ENCODE measurements around the gene ODF4. TPM values are rescaled to one million over a fixed set of nuclear protein-coding genes. Genes with fewer than 3 reads are reported as not detected.
"Not testable (repeated sequence)": the region's sequence is repeated elsewhere in the genome, so short reads cannot be mapped to it uniquely, and the experiment has no call there.

ODF4 gene
- total and polyA plus RNA-seq, 4 donors = not detected

DNA sequence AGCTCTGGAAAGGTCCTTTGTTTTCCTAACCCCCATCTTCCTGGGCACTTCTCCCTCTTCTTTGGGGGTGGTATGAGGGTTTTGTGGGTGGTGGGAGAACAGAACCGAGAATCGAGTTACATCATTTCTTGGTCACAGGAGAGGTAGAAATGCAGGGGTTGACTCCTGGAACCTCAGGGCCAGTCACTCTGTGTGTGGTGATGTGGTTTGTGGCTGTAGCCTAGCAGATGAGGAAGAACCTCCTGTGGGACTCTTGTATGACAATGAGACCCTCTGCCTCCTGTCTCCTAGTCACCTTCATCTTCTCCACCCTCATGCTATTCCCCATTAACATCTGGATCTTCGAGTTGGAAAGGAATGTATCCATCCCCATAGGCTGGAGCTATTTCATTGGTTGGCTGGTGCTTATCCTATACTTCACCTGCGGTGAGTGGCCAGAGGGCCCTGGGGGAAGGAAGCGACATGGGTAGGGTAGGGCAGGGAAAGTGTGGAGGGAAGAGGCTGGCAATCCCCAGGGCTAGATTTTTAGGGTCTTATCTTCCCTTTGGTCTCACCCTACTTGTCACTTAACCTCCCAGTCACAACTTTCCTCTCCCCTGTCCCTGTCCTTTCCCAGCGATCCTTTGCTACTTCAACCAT is 5.5 kb downstream of the ODF4 start:
- peaks cover 20% of the 10 kb centered on the region for H3K27me3 ChIP-seq (ENCODE audit: control insufficient read depth, insufficient read depth, low read length)
- H3K27ac ChIP-seq (ENCODE audit: low read depth, low read length) = no peak overlapping the region
- H3K4me3 ChIP-seq (ENCODE audit: low read depth, low read length) = no peak overlapping the region
- WGBS (ENCODE audit: insufficient coverage) = 83% methylated on average over 3 of the region's 6 CpGs
- no peaks in the 10 kb centered on the region for H3K36me3 ChIP-seq (ENCODE audit: control insufficient read depth, insufficient read depth, low read length)
- H3K9me3 ChIP-seq (ENCODE audit: control insufficient read depth, insufficient read depth, low read length) = no peaks in the 10 kb centered on the region
- no peak for DNase-seq (ENCODE audit: low read depth in 4 of 6, low spot score in 6 of 6)
- H3K4me1 ChIP-seq (ENCODE audit: control insufficient read depth, insufficient read depth, low read length) = no peaks in the 10 kb centered on the region

DNA sequence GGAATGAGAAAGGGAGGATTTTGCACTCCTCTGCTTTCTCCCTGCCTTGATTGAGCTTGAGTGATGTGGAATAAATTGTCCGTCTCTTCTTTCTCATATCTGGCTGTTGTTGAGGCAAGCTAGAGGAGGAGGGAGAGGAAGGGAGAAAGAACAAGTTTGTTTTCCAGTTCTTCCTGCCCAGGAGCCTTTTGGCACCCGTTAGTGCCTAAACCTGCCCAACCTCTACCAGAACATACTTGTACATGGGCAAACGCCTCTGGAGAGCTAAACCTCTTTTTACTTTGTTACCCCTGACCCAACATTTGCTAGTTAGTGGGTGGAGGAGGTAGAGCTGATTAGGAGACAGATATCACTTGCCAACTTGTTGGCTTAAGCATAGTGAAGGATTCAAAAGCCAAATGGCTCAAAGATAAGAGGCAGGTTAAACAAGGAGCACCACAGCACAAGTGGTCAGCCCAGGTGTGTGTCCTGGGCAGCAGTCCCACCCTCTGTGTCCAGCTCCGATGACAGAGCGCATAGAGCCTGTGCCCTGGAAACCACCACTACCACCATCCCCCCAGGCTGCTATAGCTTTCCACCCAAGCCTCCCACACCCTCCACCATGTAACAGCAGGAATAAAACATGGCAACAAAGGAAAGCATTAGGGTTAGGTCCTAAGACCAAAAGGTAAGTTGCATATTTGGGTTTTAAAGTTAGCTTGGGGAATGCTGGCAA is 6.5 kb downstream of the ODF4 start:
- H3K9me3 ChIP-seq (ENCODE audit: control insufficient read depth, insufficient read depth, low read length) = no peaks in the 10 kb centered on the region
- no peak overlapping the region for H3K27ac ChIP-seq (ENCODE audit: low read depth, low read length)
- peaks cover 20% of the 10 kb centered on the region for H3K27me3 ChIP-seq (ENCODE audit: control insufficient read depth, insufficient read depth, low read length)
- no peak overlapping the region for H3K4me3 ChIP-seq (ENCODE audit: low read depth, low read length)
- 100% methylated on average over 2 of the region's 5 CpGs for WGBS (ENCODE audit: insufficient coverage)
- H3K4me1 ChIP-seq (ENCODE audit: control insufficient read depth, insufficient read depth, low read length) = no peaks in the 10 kb centered on the region
- no peaks in the 10 kb centered on the region for H3K36me3 ChIP-seq (ENCODE audit: control insufficient read depth, insufficient read depth, low read length)
- DNase-seq (ENCODE audit: low read depth in 4 of 6, low spot score in 6 of 6) = no peak

DNA sequence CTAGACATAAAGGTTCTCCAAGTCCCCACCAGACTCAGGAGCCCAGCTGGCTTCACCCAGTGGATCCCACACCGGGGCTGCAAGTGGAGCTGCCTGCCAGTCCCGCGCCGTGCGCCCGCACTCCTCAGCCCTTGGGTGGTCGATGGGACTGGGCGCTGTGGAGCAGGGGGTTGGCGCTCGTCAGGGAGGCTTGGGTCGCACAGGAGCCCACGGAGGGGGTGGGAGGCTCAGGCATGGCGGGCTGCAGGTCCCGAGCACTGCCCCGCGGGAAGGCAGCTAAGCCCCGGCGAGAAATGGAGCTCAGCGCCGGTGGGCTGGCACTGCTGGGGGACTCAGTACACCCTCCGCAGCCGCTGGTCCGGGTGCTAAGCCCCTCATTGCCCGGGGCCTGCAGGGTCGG is 7.4 kb downstream of the ODF4 start:
- WGBS (ENCODE audit: insufficient coverage) = 51% methylated on average over 15 of the region's 25 CpGs
- H3K4me3 ChIP-seq (ENCODE audit: low read depth, low read length); DNase-seq (ENCODE audit: low read depth in 4 of 6, low spot score in 6 of 6); H3K9me3 ChIP-seq (ENCODE audit: control insufficient read depth, insufficient read depth, low read length); H3K27ac ChIP-seq (ENCODE audit: low read depth, low read length); H3K4me1 ChIP-seq (ENCODE audit: control insufficient read depth, insufficient read depth, low read length); H3K36me3 ChIP-seq (ENCODE audit: control insufficient read depth, insufficient read depth, low read length): not testable (repeated sequence)
- peaks cover 20% of the 10 kb centered on the region for H3K27me3 ChIP-seq (ENCODE audit: control insufficient read depth, insufficient read depth, low read length)

DNA sequence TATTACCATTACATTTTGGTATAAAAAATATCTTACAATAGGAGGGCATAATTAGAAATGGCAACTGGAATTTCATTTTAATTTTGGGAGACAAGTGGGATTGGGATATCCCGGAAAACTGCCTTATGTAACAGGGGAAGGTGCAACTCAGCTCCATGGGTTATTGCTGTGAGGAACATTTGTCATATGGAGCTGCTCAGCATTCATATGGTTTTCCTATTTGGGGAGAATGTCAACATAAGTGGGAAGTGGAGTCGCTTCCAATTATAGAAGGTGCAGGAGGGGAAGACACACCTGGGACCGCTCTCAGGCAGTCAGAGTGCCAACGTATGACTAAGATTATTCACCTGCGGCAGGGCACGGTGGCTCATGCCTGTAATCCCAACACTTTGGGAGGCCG is 10.7 kb downstream of the ODF4 start:
- WGBS (ENCODE audit: insufficient coverage) = 76% methylated on average over 7 of the region's 7 CpGs

DNA sequence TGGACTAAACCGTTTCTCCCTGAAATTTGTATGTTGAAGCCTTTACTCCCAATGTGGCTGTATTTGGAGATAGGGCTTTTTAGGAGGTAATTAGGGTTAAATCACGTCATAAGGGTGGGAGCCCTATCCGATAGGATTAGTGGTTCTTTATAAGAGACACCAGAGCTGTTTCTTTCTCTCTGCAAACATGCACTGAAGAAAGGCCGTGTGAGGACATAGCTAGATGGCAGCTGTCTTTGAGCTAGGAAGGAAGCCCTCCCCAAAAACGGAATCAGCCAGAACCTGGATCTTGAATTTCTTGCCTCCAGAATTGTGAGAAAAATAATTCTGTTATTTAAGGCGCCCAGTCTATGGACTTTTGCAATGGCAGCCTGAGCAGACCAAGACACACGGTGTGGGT is 14.1 kb downstream of the ODF4 start:
- Histone ChIP-seq H3K4me1 (ENCODE audit: control insufficient read depth, insufficient read depth, low read length) (no peaks in the 10 kb centered on the region), H3K27me3 (ENCODE audit: control insufficient read depth, insufficient read depth, low read length) (no peaks in the 10 kb centered on the region), H3K4me3 (ENCODE audit: low read depth, low read length) (no peak overlapping the region), H3K36me3 (ENCODE audit: control insufficient read depth, insufficient read depth, low read length) (no peaks in the 10 kb centered on the region), H3K9me3 (ENCODE audit: control insufficient read depth, insufficient read depth, low read length) (no peaks in the 10 kb centered on the region), H3K27ac (ENCODE audit: low read depth, low read length) (no peak overlapping the region)
- WGBS (ENCODE audit: insufficient coverage) = 90% methylated on average over 5 of the region's 7 CpGs
- DNase-seq (ENCODE audit: low read depth in 4 of 6, low spot score in 6 of 6) = no peak

More for the DNA sequence above, 10.7 kb downstream of the ODF4 start:
- no peak overlapping the region for H3K27ac ChIP-seq (ENCODE audit: low read depth, low read length)
- H3K27me3 ChIP-seq (ENCODE audit: control insufficient read depth, insufficient read depth, low read length) = peaks cover 20% of the 10 kb centered on the region
- no peak overlapping the region for H3K4me3 ChIP-seq (ENCODE audit: low read depth, low read length)
- no peaks in the 10 kb centered on the region for H3K36me3 ChIP-seq (ENCODE audit: control insufficient read depth, insufficient read depth, low read length)
- H3K9me3 ChIP-seq (ENCODE audit: control insufficient read depth, insufficient read depth, low read length) = no peaks in the 10 kb centered on the region
- no peak for DNase-seq (ENCODE audit: low read depth in 4 of 6, low spot score in 6 of 6)
- no peaks in the 10 kb centered on the region for H3K4me1 ChIP-seq (ENCODE audit: control insufficient read depth, insufficient read depth, low read length)

DNA sequence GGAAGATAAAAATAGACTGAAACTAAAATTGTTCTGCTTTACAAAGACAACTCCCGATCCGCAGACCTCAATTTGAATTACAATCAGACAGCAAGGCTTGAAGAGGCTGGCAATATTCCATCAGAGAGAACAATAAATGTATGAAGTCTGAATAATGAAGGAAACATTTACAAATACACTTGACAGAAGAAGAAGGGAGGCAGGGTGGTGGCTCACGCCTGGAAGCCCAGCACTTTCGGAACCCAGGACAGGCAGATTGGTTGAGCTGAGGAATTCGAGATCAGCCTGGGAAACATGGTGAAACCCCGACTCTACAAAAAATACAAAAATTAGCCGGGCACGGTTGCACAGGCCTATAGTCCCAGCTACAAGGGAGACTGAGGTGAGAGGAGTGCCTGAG is 14.6 kb downstream of the ODF4 start:
- H3K4me3 ChIP-seq (ENCODE audit: low read depth, low read length) = no peak overlapping the region
- 70% methylated on average over 3 of the region's 8 CpGs for WGBS (ENCODE audit: insufficient coverage)
- no peaks in the 10 kb centered on the region for H3K4me1 ChIP-seq (ENCODE audit: control insufficient read depth, insufficient read depth, low read length)
- H3K27me3 ChIP-seq (ENCODE audit: control insufficient read depth, insufficient read depth, low read length) = no peaks in the 10 kb centered on the region
- no peaks in the 10 kb centered on the region for H3K36me3 ChIP-seq (ENCODE audit: control insufficient read depth, insufficient read depth, low read length)
- no peaks in the 10 kb centered on the region for H3K9me3 ChIP-seq (ENCODE audit: control insufficient read depth, insufficient read depth, low read length)
- no peak overlapping the region for H3K27ac ChIP-seq (ENCODE audit: low read depth, low read length)
- peak in 1 of 6 donors; percentile 37 for DNase-seq (ENCODE audit: low read depth in 4 of 6, low spot score in 6 of 6)

DNA sequence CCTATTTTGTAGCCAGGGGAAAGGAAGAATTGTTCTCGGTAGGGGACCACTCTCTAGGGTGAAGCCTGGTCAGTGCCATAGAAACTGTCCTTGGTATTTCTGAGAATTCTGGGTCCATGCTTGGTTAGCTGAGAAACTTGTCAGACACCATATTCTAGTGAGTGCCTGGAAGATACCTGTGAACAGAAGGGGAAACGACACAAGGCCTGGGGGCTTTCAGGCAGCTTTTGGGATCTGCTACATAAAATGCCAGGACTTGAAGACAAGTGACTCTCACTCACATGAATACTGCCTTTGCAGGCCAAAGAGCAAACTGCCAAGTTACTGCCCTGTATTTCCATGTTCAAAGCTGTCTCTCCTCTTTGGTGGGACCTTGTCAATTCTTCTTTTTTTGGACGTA is 18.3 kb downstream of the ODF4 start:
- Histone ChIP-seq H3K9me3 (ENCODE audit: control insufficient read depth, insufficient read depth, low read length) (no peaks in the 10 kb centered on the region), H3K4me3 (ENCODE audit: low read depth, low read length) (no peak overlapping the region), H3K36me3 (ENCODE audit: control insufficient read depth, insufficient read depth, low read length) (peaks cover 4% of the 10 kb centered on the region), H3K4me1 (ENCODE audit: control insufficient read depth, insufficient read depth, low read length) (peaks cover 2% of the 10 kb centered on the region), H3K27ac (ENCODE audit: low read depth, low read length) (no peak overlapping the region), H3K27me3 (ENCODE audit: control insufficient read depth, insufficient read depth, low read length) (no peaks in the 10 kb centered on the region)
- 90% methylated on average over 1 of the region's 3 CpGs for WGBS (ENCODE audit: insufficient coverage)
- DNase-seq (ENCODE audit: low read depth in 4 of 6, low spot score in 6 of 6) = no peak

DNA sequence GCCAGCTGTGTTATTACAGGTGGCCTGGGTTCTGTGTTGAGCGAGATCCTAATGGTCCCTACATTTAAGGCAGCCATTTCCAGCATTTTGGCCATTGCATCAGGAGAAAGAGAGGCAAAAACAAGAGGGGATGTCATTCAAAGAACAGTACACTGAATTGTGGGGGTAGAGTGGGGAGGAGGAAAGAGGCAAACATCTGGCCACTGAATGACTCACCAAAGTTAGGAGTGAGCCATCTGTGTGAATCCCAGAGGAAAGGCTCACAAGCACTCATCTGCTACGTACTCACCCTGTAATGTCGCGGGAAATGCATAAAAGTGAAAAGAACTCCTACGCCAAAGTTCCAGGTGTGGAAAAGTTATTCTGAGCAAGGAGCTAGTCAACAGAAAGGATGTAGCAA is 20.1 kb downstream of the ODF4 start:
- peak overlapping the region; percentile 69 for H3K27ac ChIP-seq (ENCODE audit: low read depth, low read length)
- peaks cover 8% of the 10 kb centered on the region for H3K36me3 ChIP-seq (ENCODE audit: control insufficient read depth, insufficient read depth, low read length)
- H3K27me3 ChIP-seq (ENCODE audit: control insufficient read depth, insufficient read depth, low read length) = no peaks in the 10 kb centered on the region
- peaks cover 2% of the 10 kb centered on the region for H3K4me1 ChIP-seq (ENCODE audit: control insufficient read depth, insufficient read depth, low read length)
- DNase-seq (ENCODE audit: low read depth in 4 of 6, low spot score in 6 of 6) = peak in 2 of 6 donors; percentile 27 to 36
- 54% methylated on average over 2 of the region's 5 CpGs for WGBS (ENCODE audit: insufficient coverage)
- no peak overlapping the region for H3K4me3 ChIP-seq (ENCODE audit: low read depth, low read length)
- H3K9me3 ChIP-seq (ENCODE audit: control insufficient read depth, insufficient read depth, low read length) = no peaks in the 10 kb centered on the region

DNA sequence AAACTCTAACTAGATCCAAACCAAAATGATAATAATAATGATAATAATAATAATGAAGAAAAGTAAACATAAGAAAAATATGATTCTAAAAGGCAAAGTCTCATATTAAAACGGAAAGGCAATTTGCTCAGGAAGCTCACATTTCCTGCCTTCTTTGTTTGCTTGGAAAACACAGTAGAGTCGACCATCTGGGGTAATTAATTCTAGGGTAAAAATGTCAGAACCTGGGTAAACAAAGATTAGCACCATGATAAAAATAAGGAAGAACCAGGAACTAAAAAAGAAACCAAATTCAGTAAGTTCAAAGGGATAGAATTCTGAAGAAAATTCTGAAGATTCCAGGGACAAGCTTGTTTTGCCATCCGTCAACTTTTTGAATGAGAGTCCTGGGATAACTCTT is 20.6 kb downstream of the ODF4 start:
- peaks cover 12% of the 10 kb centered on the region for H3K36me3 ChIP-seq (ENCODE audit: control insufficient read depth, insufficient read depth, low read length)
- peak overlapping the region; percentile 47 for H3K27ac ChIP-seq (ENCODE audit: low read depth, low read length)
- H3K4me1 ChIP-seq (ENCODE audit: control insufficient read depth, insufficient read depth, low read length) = peaks cover 2% of the 10 kb centered on the region
- H3K9me3 ChIP-seq (ENCODE audit: control insufficient read depth, insufficient read depth, low read length) = no peaks in the 10 kb centered on the region
- no CpG with 5 or more reads among the region's 3 CpGs for WGBS (ENCODE audit: insufficient coverage)
- DNase-seq (ENCODE audit: low read depth in 4 of 6, low spot score in 6 of 6) = no peak
- H3K4me3 ChIP-seq (ENCODE audit: low read depth, low read length) = no peak overlapping the region
- H3K27me3 ChIP-seq (ENCODE audit: control insufficient read depth, insufficient read depth, low read length) = no peaks in the 10 kb centered on the region

DNA sequence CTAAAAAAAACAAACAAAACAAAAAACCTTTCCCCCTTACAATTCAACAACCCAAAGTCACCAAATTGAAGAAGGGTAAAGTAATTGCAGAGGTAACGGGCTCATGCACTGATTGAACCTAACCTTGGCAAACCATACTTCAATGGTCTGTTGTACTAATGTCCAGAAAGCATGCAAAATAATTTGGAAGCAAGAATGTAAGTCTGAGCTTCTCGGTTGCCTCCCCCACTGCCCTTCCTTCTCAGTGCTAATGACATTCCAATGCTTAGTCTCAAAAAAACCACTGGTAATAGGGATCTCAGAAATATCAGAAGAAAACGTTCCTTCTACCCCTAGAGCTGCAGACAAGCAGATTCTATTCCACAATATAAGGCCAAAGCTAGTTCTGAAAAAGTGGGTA is 21.1 kb downstream of the ODF4 start:
- H3K36me3 ChIP-seq (ENCODE audit: control insufficient read depth, insufficient read depth, low read length) = peaks cover 13% of the 10 kb centered on the region
- no CpG with 5 or more reads among the region's 3 CpGs for WGBS (ENCODE audit: insufficient coverage)
- no peak for DNase-seq (ENCODE audit: low read depth in 4 of 6, low spot score in 6 of 6)
- H3K9me3 ChIP-seq (ENCODE audit: control insufficient read depth, insufficient read depth, low read length) = no peaks in the 10 kb centered on the region
- no peaks in the 10 kb centered on the region for H3K27me3 ChIP-seq (ENCODE audit: control insufficient read depth, insufficient read depth, low read length)
- peaks cover 2% of the 10 kb centered on the region for H3K4me1 ChIP-seq (ENCODE audit: control insufficient read depth, insufficient read depth, low read length)
- H3K4me3 ChIP-seq (ENCODE audit: low read depth, low read length) = no peak overlapping the region
- H3K27ac ChIP-seq (ENCODE audit: low read depth, low read length) = peak overlapping the region; percentile 47
